ENCODE results near the gene CA10. TPM values are rescaled to one million over a fixed set of nuclear protein-coding genes. Genes with fewer than 3 reads are reported as not detected.

CA10 gene
- total RNA-seq, 2 donors from 2014 or later = 0.91 TPM; not detected in 1

DNA sequence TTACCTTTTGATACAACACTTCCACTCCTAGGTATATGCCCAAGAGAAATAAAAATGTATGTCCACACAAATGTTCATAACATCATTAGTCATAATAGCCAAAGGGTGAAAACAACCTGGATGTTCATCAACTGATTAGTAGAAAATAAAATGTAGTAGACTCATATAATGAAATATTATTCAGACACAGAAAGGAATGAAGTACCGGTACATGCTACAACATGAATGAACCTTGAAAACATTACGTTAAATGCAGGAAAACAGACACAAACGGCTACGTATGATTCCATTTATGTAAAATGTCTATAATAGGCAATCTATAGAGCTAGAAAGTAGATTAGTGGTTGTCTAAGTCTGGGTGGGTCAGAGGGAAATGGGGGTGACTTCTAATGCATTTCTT, 358.5 kb downstream of the CA10 start:
- TF ChIP-seq CTCF (IDR thresholded peaks at IDR 0.05) = no peak
- H3K36me3 ChIP-seq = no peaks in the 10 kb centered on the region
- H3K27me3 ChIP-seq (replicated peaks; ENCODE audit: insufficient read depth) = no peaks in the 10 kb centered on the region
- H3K9me3 ChIP-seq = no peaks in the 10 kb centered on the region
- WGBS = 93% methylated on average over 4 of the region's 4 CpGs
- H3K4me3 ChIP-seq = no peak overlapping the region
- intact Hi-C loops (cut with DNase I) = no loop called here
- no peak overlapping the region for H3K27ac ChIP-seq
- H3K4me1 ChIP-seq (replicated peaks) = no peaks in the 10 kb centered on the region
- no peak for DNase-seq (ENCODE audit: low spot score)

GRCh38 chr17:51799240-51799639, 359.3 kb downstream of the CA10 start:
- Histone ChIP-seq H3K4me3 (no peak overlapping the region), H3K27me3 (replicated peaks; ENCODE audit: insufficient read depth) (no peaks in the 10 kb centered on the region), H3K27ac (no peak overlapping the region), H3K36me3 (no peaks in the 10 kb centered on the region), H3K4me1 (replicated peaks) (no peaks in the 10 kb centered on the region), H3K9me3 (no peaks in the 10 kb centered on the region)
- no peak for DNase-seq (ENCODE audit: low spot score)
- TF ChIP-seq POLR2A (IDR thresholded peaks at IDR 0.05) (no peak), CTCF (IDR thresholded peaks at IDR 0.05) (no peak), POLR2AphosphoS5 (IDR thresholded peaks at IDR 0.05) (no peak)
- intact Hi-C loops (cut with DNase I) = no loop called here

GRCh38 chr17:51797150-51797549, 361.4 kb downstream of the CA10 start:
- 94% methylated on average over 14 of the region's 14 CpGs for WGBS

GRCh38 chr17:51796026-51796425, 362.5 kb downstream of the CA10 start:
- WGBS = 98% methylated on average over 5 of the region's 5 CpGs

More at GRCh38 chr17:51797150-51797549, 361.4 kb downstream of the CA10 start:
- no peaks in the 10 kb centered on the region for H3K36me3 ChIP-seq
- no peak for DNase-seq (ENCODE audit: low spot score)
- no peak overlapping the region for H3K27ac ChIP-seq
- no peaks in the 10 kb centered on the region for H3K4me1 ChIP-seq (replicated peaks)
- no peaks in the 10 kb centered on the region for H3K27me3 ChIP-seq (replicated peaks; ENCODE audit: insufficient read depth)
- TF ChIP-seq POLR2A (IDR thresholded peaks at IDR 0.05) (no peak), POLR2AphosphoS5 (IDR thresholded peaks at IDR 0.05) (no peak), CTCF (IDR thresholded peaks at IDR 0.05) (no peak)
- intact Hi-C loops (cut with DNase I) = no loop called here
- no peaks in the 10 kb centered on the region for H3K9me3 ChIP-seq
- no peak overlapping the region for H3K4me3 ChIP-seq

GRCh38 chr17:51795401-51795800, 363.1 kb downstream of the CA10 start:
- Histone ChIP-seq H3K36me3 (no peaks in the 10 kb centered on the region), H3K27me3 (replicated peaks; ENCODE audit: insufficient read depth) (no peaks in the 10 kb centered on the region), H3K9me3 (no peaks in the 10 kb centered on the region), H3K4me1 (replicated peaks) (no peaks in the 10 kb centered on the region), H3K4me3 (no peak overlapping the region), H3K27ac (no peak overlapping the region)
- DNase-seq (ENCODE audit: low spot score) = no peak
- TF ChIP-seq POLR2A (IDR thresholded peaks at IDR 0.05) (no peak), CTCF (IDR thresholded peaks at IDR 0.05) (no peak), POLR2AphosphoS5 (IDR thresholded peaks at IDR 0.05) (no peak)
- WGBS = 59% methylated on average over 1 of the region's 1 CpG
- intact Hi-C loops (cut with DNase I) = no loop called here

More at GRCh38 chr17:51796026-51796425, 362.5 kb downstream of the CA10 start:
- intact Hi-C loops (cut with DNase I) = no loop called here
- Histone ChIP-seq H3K27me3 (replicated peaks; ENCODE audit: insufficient read depth) (no peaks in the 10 kb centered on the region), H3K9me3 (no peaks in the 10 kb centered on the region), H3K27ac (no peak overlapping the region), H3K36me3 (no peaks in the 10 kb centered on the region), H3K4me1 (replicated peaks) (no peaks in the 10 kb centered on the region), H3K4me3 (no peak overlapping the region)
- no peak for TF ChIP-seq CTCF (IDR thresholded peaks at IDR 0.05)
- DNase-seq (ENCODE audit: low spot score) = no peak
